SH-SY5Y (cell line): Measurements from ENCODE around the gene DSCAM.

ENCODE experiments used
- GATA2 ChIP-seq: IDR thresholded peaks from 2 replicates; pipeline ENCODE4 v1.6.1; 2011; ENCODE audit warnings: mild to moderate bottlenecking, low read depth, low read length
- GATA3 ChIP-seq: IDR thresholded peaks from 2 replicates; pipeline ENCODE4 v1.6.1; 2011; ENCODE audit warnings: low read depth, mild to moderate bottlenecking, low read length, moderate library complexity

- TF ChIP-seq GATA2, result no peak
- TF ChIP-seq GATA3, result no peak
These were observed 160.4 kb downstream of the DSCAM start for GRCh38 chr21:40686526-40686925.
